ENCODE data around the gene RAPGEF2. TPM values are rescaled to one million over a fixed set of nuclear protein-coding genes. Genes with fewer than 3 reads are reported as not detected.

Gene RAPGEF2
- total and polyA plus RNA-seq, 10 of the 15 experiments (the other 5 are each of a cell fraction or from before 2014, with no cell fraction given) = 0.31 to 24.0 (median 2.9) TPM

GRCh38 chr4:159389756-159390155 lies 286.9 kb downstream of the RAPGEF2 start:
- Histone ChIP-seq H3K9ac (ENCODE audit: control insufficient read depth, insufficient read depth, low read length) (no peak overlapping the region), H3K27me3 (replicated peaks in 1 of 2; ENCODE audit: control insufficient read depth in 2 of 2, insufficient read depth in 2 of 2, low read length in 1 of 2) (no peaks in the 10 kb centered on the region), H3K4me3 (no peak overlapping the region), H2AFZ (ENCODE audit: control insufficient read depth, low read depth, low read length) (no peak overlapping the region), H3K79me2 (ENCODE audit: control insufficient read depth, insufficient read depth, low read length) (no peaks in the 10 kb centered on the region), H3K4me2 (ENCODE audit: control insufficient read depth, insufficient read depth) (no peak overlapping the region), H3K9me3 (replicated peaks; ENCODE audit: control insufficient read depth, insufficient read depth, low read length) (no peaks in the 10 kb centered on the region), H3K36me3 (ENCODE audit: control insufficient read depth in 2 of 2, insufficient read depth in 2 of 2, low read length in 1 of 2) (no peaks in the 10 kb centered on the region), H3K27ac (ENCODE audit: control insufficient read depth, insufficient read depth) (no peak overlapping the region), H4K20me1 (ENCODE audit: control insufficient read depth, insufficient read depth) (no peaks in the 10 kb centered on the region), H3K4me1 (ENCODE audit: control insufficient read depth, insufficient read depth, low read length) (no peaks in the 10 kb centered on the region)
- ATAC-seq (no peak), DNase-seq (ENCODE audit: low read depth, low spot score) (no peak), FAIRE-seq (no peak)
- in situ Hi-C loops (cut with MboI) (no loop called here), intact Hi-C loops (cut with micrococcal nuclease; ENCODE audit: unreplicated experiment) (no loop called here)
- ChIA-PET RAD21 (ENCODE audit: unreplicated experiment) (no interaction called here), SMC1A (ENCODE audit: uncharacterized antibody, unreplicated experiment) (no interaction called here), POLR2A (no interaction called here), CTCF (interaction anchor here (0.6 kb wide), 1 partner anchor 730 kb away, joined by 3 read pairs; no protein-coding TSS in a partner anchor)
- 59% methylated on average over 23 of the region's 23 CpGs for WGBS (ENCODE audit: insufficient coverage, insufficient replicate concordance, low lambda C conversion rate, missing lambda C conversion rate)
- TF ChIP-seq EED (IDR thresholded peaks at IDR 0.05; ENCODE audit: low read depth) (no peak), DPF2 (IDR thresholded peaks at IDR 0.05) (no peak), HCFC1 (IDR thresholded peaks at IDR 0.05; ENCODE audit: low read length) (no peak), PRDM15 (CRISPR knock-in tag; IDR thresholded peaks at IDR 0.05) (no peak), PAX5 (IDR thresholded peaks at IDR 0.05; ENCODE audit: borderline replicate concordance, low read depth, low read length) (no peak), ESRRA (IDR thresholded peaks at IDR 0.05; ENCODE audit: low read length) (no peak), CREB1 (IDR thresholded peaks at IDR 0.05; ENCODE audit: low read depth) (no peak), ETV6 (conservative IDR thresholded peaks at IDR 0.05 in 1 of 2, IDR thresholded peaks at IDR 0.05 in 1 of 2; ENCODE audit: borderline replicate concordance in 1 of 2, low read depth in 1 of 2) (no peak), SMAD5 (IDR thresholded peaks at IDR 0.05; ENCODE audit: low read depth) (no peak), ZNF217 (IDR thresholded peaks at IDR 0.05) (no peak), BRCA1 (IDR thresholded peaks at IDR 0.05; ENCODE audit: low read depth, low read length) (no peak), POLR2AphosphoS2 (IDR thresholded peaks at IDR 0.05; ENCODE audit: low read depth, low read length) (no peak), YBX1 (IDR thresholded peaks at IDR 0.05) (no peak)
- TF ChIP-seq, protein P1, sequence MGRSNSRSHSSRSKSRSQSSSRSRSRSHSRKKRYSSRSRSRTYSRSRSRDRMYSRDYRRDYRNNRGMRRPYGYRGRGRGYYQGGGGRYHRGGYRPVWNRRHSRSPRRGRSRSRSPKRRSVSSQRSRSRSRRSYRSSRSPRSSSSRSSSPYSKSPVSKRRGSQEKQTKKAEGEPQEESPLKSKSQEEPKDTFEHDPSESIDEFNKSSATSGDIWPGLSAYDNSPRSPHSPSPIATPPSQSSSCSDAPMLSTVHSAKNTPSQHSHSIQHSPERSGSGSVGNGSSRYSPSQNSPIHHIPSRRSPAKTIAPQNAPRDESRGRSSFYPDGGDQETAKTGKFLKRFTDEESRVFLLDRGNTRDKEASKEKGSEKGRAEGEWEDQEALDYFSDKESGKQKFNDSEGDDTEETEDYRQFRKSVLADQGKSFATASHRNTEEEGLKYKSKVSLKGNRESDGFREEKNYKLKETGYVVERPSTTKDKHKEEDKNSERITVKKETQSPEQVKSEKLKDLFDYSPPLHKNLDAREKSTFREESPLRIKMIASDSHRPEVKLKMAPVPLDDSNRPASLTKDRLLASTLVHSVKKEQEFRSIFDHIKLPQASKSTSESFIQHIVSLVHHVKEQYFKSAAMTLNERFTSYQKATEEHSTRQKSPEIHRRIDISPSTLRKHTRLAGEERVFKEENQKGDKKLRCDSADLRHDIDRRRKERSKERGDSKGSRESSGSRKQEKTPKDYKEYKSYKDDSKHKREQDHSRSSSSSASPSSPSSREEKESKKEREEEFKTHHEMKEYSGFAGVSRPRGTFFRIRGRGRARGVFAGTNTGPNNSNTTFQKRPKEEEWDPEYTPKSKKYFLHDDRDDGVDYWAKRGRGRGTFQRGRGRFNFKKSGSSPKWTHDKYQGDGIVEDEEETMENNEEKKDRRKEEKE (IDR thresholded peaks at IDR 0.05) = no peak
- no TSS peak for BruUV-seq (replicated peaks)
